ENCODE measurements around the gene GRAMD4. TPM values are rescaled to one million over a fixed set of nuclear protein-coding genes. Genes with fewer than 3 reads are reported as not detected.

The GRAMD4 gene
- total RNA-seq, 4 donors from 2014 or later, result 16.7 to 106 (median 53.3) TPM

DNA sequence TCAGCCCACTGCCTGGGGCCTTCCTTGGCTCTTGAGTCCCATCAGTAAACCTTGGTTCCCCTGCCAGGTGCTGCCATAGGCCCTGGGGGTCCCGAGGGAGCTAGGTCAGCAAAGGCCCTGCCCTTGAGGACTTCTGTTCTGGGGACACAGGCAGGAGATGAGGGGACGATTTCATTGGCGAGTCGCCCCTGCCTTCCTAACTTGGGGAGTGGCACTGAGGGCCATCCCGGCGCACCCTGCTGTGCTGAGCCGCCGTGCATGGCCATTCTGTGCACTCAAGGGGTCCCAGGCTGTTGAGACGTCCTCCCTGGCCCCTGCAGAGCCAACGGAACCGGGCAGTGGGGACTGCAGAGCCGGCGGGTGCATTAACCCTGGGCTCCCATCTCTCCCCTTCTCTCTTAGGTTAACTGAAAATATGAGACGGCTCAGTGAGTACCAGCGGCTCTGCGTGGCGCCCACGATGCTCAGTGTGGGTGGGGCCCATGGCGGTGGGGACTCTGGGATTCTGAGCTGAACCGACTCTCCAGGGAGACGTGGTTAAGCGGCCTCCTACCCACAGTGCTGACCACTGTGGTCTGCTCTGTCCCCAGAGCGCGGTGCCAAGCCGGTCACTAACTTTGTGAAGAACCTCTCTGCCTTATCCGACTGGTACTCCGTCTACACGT, 43.4 kb downstream of the GRAMD4 start:
- Histone ChIP-seq H3K36me3 (peaks cover 0 to 46% of the 10 kb centered on the region in 2 donors), H3K4me1 (peaks cover 16 to 19% of the 10 kb centered on the region in 2 donors), H3K27me3 (no peaks in the 10 kb centered on the region), H3K9me3 (no peaks in the 10 kb centered on the region), H3K27ac (no peak overlapping the region), H3K4me3 (no peak overlapping the region)
- TF ChIP-seq CTCF (IDR thresholded peaks at IDR 0.05 in 4 of 5, conservative IDR thresholded peaks at IDR 0.05 in 1 of 5) (no peak), POLR2A (IDR thresholded peaks at IDR 0.05) (no peak)
- ATAC-seq (no peak), DNase-seq (no peak)
- in situ Hi-C loops (cut with MboI; ENCODE audit: low sequenced_read_pairs in 4 of 4) (no loop called here), intact Hi-C loops (cut with DNase I; ENCODE audit: low total_unique reads) (no loop called here)

GRCh38 chr22:46664301-46664855, 44.2 kb downstream of the GRAMD4 start:
- in situ Hi-C loops (cut with MboI; ENCODE audit: low sequenced_read_pairs in 4 of 4) (no loop called here), intact Hi-C loops (cut with DNase I; ENCODE audit: low total_unique reads) (no loop called here)
- H3K36me3 ChIP-seq, result peaks cover 0 to 52% of the 10 kb centered on the region in 2 donors
- no peak for DNase-seq
- H3K27ac ChIP-seq, result no peak overlapping the region
- no peaks in the 10 kb centered on the region for H3K9me3 ChIP-seq
- H3K4me1 ChIP-seq, result peaks cover 14 to 15% of the 10 kb centered on the region in 2 donors
- TF ChIP-seq CTCF (IDR thresholded peaks at IDR 0.05 in 4 of 5, conservative IDR thresholded peaks at IDR 0.05 in 1 of 5) (no peak), POLR2A (IDR thresholded peaks at IDR 0.05) (no peak)
- H3K27me3 ChIP-seq, result no peaks in the 10 kb centered on the region
- no peak overlapping the region for H3K4me3 ChIP-seq
- no peak for ATAC-seq

DNA sequence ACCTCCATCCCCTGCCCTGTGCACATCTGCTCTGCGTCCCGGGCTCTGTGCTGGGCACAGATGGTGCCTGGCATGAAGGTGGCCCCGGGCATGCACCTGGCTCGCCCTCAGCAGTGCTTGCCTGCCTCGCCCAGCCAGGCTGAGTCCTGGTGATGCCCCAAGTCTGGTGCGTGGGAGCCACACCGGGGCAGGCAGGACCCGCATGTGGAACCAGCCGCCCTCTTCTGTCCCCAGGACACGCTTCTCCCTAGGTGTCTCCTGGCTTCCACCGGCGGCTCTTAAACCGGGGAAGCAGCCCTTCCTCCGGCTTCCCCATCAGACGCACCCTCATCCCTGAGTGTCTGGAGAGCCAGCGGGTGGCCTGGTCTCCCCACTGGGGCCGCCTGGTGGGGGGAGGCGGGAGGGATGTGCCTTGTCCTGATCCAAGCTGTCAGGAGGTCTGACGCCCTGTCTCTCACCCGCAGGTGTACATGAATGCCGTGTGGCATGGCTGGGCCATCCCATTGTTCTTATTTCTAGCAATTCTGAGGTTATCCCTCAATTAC, 45.0 kb downstream of the GRAMD4 start:
- DNase-seq, result no peak
- Histone ChIP-seq H3K27ac (no peak overlapping the region), H3K9me3 (no peaks in the 10 kb centered on the region), H3K36me3 (peaks cover 0 to 57% of the 10 kb centered on the region in 2 donors), H3K4me1 (peaks cover 5 to 9% of the 10 kb centered on the region in 2 donors), H3K4me3 (no peak overlapping the region), H3K27me3 (no peaks in the 10 kb centered on the region)
- intact Hi-C loops (cut with DNase I; ENCODE audit: low total_unique reads) (no loop called here), in situ Hi-C loops (cut with MboI; ENCODE audit: low sequenced_read_pairs in 4 of 4) (no loop called here)
- no peak for ATAC-seq
- TF ChIP-seq POLR2A (IDR thresholded peaks at IDR 0.05), result no peak
- no peak for TF ChIP-seq CTCF (IDR thresholded peaks at IDR 0.05 in 4 of 5, conservative IDR thresholded peaks at IDR 0.05 in 1 of 5)

GRCh38 chr22:46665751-46666280, 45.6 kb downstream of the GRAMD4 start:
- ATAC-seq (no peak), DNase-seq (no peak)
- in situ Hi-C loops (cut with MboI; ENCODE audit: low sequenced_read_pairs in 4 of 4), result no loop called here
- Histone ChIP-seq H3K9me3 (no peaks in the 10 kb centered on the region), H3K4me1 (peaks cover 0 to 3% of the 10 kb centered on the region in 2 donors), H3K27ac (no peak overlapping the region), H3K36me3 (peaks cover 0 to 61% of the 10 kb centered on the region in 2 donors), H3K4me3 (no peak overlapping the region), H3K27me3 (no peaks in the 10 kb centered on the region)
- TF ChIP-seq POLR2A (IDR thresholded peaks at IDR 0.05) (no peak), CTCF (IDR thresholded peaks at IDR 0.05 in 4 of 5, conservative IDR thresholded peaks at IDR 0.05 in 1 of 5) (no peak)
- intact Hi-C loops (cut with DNase I; ENCODE audit: low total_unique reads), result no loop called here

Measured in gastrocnemius medialis (tissue), 4 donors.